ENCODE results near the gene FRS2.

- TF ChIP-seq EZH2 (IDR thresholded peaks at IDR 0.05; ENCODE audit: borderline replicate concordance, insufficient read depth, low read depth, low read length, poor library complexity, severe bottlenecking) (no peak), CTCF (IDR thresholded peaks at IDR 0.05) (no peak)
Observed at GRCh38 chr12:69533844-69534243, 63.7 kb downstream of the FRS2 start.
